Neural cell (in vitro differentiated cells): Measurements from ENCODE around the gene TMEM200C. TPM values are rescaled to one million over a fixed set of nuclear protein-coding genes. Genes with fewer than 3 reads are reported as not detected.

Experiments
- H2AFZ ChIP-seq: fragments of 200-600, 300-800 bp; sonication (generic), shearing (Covaris generic); 2 replicates; pipeline ENCODE4 v1.6.0; 2014; ENCODE audit warnings: low read depth, mild to moderate bottlenecking, antibody characterized with exemption, low read length, moderate library complexity
- H3F3A ChIP-seq: fragments of 200-600 bp; shearing (Covaris generic); 2 replicates; pipeline ENCODE4 v1.6.1; 2016; ENCODE audit warnings: mild to moderate bottlenecking, moderate library complexity, mixed read lengths, antibody characterized with exemption, low read length; ENCODE audit not compliant: insufficient read depth, poor library complexity, severe bottlenecking
- H3K27ac ChIP-seq: fragments of 200-600, 300-800 bp; sonication (generic), shearing (Covaris generic); 2 replicates; pipeline ENCODE4 v1.5.1; 2014; ENCODE audit warnings: mild to moderate bottlenecking, low read length, moderate library complexity
- H3K27me3 ChIP-seq: fragments of 300-800, 200-600 bp; sonication (generic), shearing (Covaris generic); 2 replicates; pipeline ENCODE4 v1.6.0; 2014; ENCODE audit warnings: mild to moderate bottlenecking, low read depth, low read length, moderate library complexity; ENCODE audit not compliant: insufficient read depth
- H3K36me3 ChIP-seq: fragments of 300-800, 200-600 bp; sonication (generic), shearing (Covaris generic); 2 replicates; pipeline ENCODE4 v1.5.1; 2014; ENCODE audit warnings: mild to moderate bottlenecking, antibody characterized with exemption, low read length, moderate library complexity; ENCODE audit not compliant: insufficient read depth
- H3K4me2 ChIP-seq: fragments of 300-800, 200-600 bp; sonication (generic), shearing (Covaris generic); 2 replicates; pipeline ENCODE4 v1.6.0; 2014; ENCODE audit warnings: mild to moderate bottlenecking, low read length
- H3K4me3 ChIP-seq: fragments of 300-800, 200-600 bp; sonication (generic), shearing (Covaris generic); 2 replicates; pipeline ENCODE4 v1.5.1; 2014; ENCODE audit warnings: mild to moderate bottlenecking, low read length, moderate library complexity
- H3K79me2 ChIP-seq: fragments of 200-600 bp; shearing (Covaris generic); replicated peaks from 2 replicates; pipeline ENCODE4 v1.6.0; 2014; ENCODE audit warnings: mild to moderate bottlenecking, low read length, moderate library complexity; ENCODE audit not compliant: insufficient read depth
- H3K9ac ChIP-seq: fragments of 300-800, 200-600 bp; sonication (generic), shearing (Covaris generic); 2 replicates; pipeline ENCODE4 v1.6.1; 2016; ENCODE audit warnings: mild to moderate bottlenecking, low read length, mixed read lengths
- H3K9me2 ChIP-seq: fragments of 200-600 bp; shearing (Covaris generic); 2 replicates; pipeline ENCODE4 v1.6.1; 2016; ENCODE audit warnings: mild to moderate bottlenecking, low read length, mixed read lengths; ENCODE audit not compliant: insufficient read depth
- H3K9me3 ChIP-seq: fragments of 200-600, 300-800 bp; sonication (generic), shearing (Covaris generic); 2 replicates; pipeline ENCODE4 v1.6.1; 2016; ENCODE audit warnings: mild to moderate bottlenecking, mixed run types, low read length, moderate library complexity, mixed read lengths
- H4K20me1 ChIP-seq: fragments of 200-600 bp; shearing (Covaris generic); 2 replicates; pipeline ENCODE4 v1.6.1; 2016; ENCODE audit warnings: mild to moderate bottlenecking, mixed run types; ENCODE audit not compliant: insufficient read depth
- CTCF ChIP-seq: fragments of 450-650 bp; IDR thresholded peaks from 2 replicates; pipeline ENCODE4 v1.5.1; 2014; ENCODE audit warnings: antibody characterized with exemption, mild to moderate bottlenecking, moderate library complexity; ENCODE audit not compliant: poor library complexity, severe bottlenecking
- EP300 ChIP-seq: fragments of 450-650 bp; conservative IDR thresholded peaks from 2 replicates; pipeline ENCODE4 v1.6.1; 2014; ENCODE audit warnings: antibody characterized with exemption, mild to moderate bottlenecking, moderate library complexity; ENCODE audit not compliant: poor library complexity, severe bottlenecking
- EZH2 ChIP-seq: fragments of 200-600, 300-800 bp; shearing (Covaris generic), sonication (generic); IDR thresholded peaks from 2 replicates; pipeline ENCODE4 v1.6.1; 2014; ENCODE audit warnings: antibody characterized with exemption, low read length, borderline replicate concordance, mild to moderate bottlenecking; ENCODE audit not compliant: insufficient read depth, poor library complexity, severe bottlenecking
- MXI1 ChIP-seq: fragments of 450-650 bp; conservative IDR thresholded peaks from 2 replicates; pipeline ENCODE4 v1.6.1; 2014; ENCODE audit warnings: antibody characterized with exemption, mild to moderate bottlenecking; ENCODE audit not compliant: poor library complexity, severe bottlenecking
- POLR2AphosphoS5 ChIP-seq: IDR thresholded peaks from 2 replicates; pipeline ENCODE4 v1.6.1; 2012
- RAD21 ChIP-seq: fragments of 450-650 bp; conservative IDR thresholded peaks from 2 replicates; pipeline ENCODE4 v1.6.1; 2014; ENCODE audit warnings: antibody characterized with exemption, mild to moderate bottlenecking, moderate library complexity
- REST ChIP-seq: IDR thresholded peaks from 2 replicates; pipeline ENCODE4 v1.6.1; 2012; ENCODE audit warnings: borderline replicate concordance
- SMC3 ChIP-seq: fragments of 450-650 bp; conservative IDR thresholded peaks from 2 replicates; pipeline ENCODE4 v1.6.1; 2014; ENCODE audit warnings: antibody characterized with exemption, mild to moderate bottlenecking, moderate library complexity; ENCODE audit not compliant: poor library complexity
- TAF1 ChIP-seq: IDR thresholded peaks from 2 replicates; pipeline ENCODE4 v1.6.1; 2012; ENCODE audit warnings: low read depth
- polyA plus RNA-seq: library from polyadenylated mRNA; depleted of rRNA; stranded (reverse); fragments of >200 nt; gene quantifications from 2 replicates; pipeline ENCODE4 v1.2.3, GENCODE V29; 2014

Gene TMEM200C
- polyA plus RNA-seq, 1 donor from 2014 or later, result 8.2 TPM

- TF ChIP-seq RAD21 (no peak), REST (no peak), POLR2AphosphoS5 (no peak), CTCF (no peak), SMC3 (no peak), EZH2 (no peak), TAF1 (no peak), EP300 (no peak), MXI1 (no peak)
- no peaks in the 10 kb centered on the region for H3F3A ChIP-seq
Measured at GRCh38 chr18:5885361-5885760, 10.0 kb downstream of the TMEM200C start.

DNA sequence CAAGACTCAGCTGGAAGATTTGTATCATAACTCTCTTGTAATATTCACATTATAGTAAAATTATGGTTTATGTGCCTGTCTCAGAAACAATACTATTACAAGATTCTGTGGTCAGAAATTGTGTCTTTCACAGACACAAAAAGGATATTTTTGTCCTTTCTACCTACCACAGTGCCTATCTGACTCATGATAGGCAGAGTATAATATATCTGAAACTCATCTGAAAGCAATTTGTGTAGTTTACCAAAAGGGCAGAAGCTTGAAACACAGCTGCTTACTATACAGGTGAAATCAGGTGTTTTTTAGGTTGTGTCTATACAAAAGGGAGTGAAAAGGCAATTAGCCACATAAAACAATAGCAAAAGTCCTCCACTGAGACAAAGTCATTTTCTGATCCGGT lies 10.9 kb downstream of the TMEM200C start:
- H3K9me2 ChIP-seq, result no peaks in the 10 kb centered on the region
- H3K79me2 ChIP-seq, result no peaks in the 10 kb centered on the region
- no peak overlapping the region for H3K27ac ChIP-seq
- peaks cover 5% of the 10 kb centered on the region for H3K36me3 ChIP-seq
- no peaks in the 10 kb centered on the region for H3K9me3 ChIP-seq
- H3K27me3 ChIP-seq, result no peaks in the 10 kb centered on the region
- H3K9ac ChIP-seq, result no peak overlapping the region
- no peak overlapping the region for H3K4me3 ChIP-seq
- H3K4me2 ChIP-seq, result no peak overlapping the region
- no peak overlapping the region for H2AFZ ChIP-seq
- no peaks in the 10 kb centered on the region for H4K20me1 ChIP-seq
- TF ChIP-seq CTCF (no peak), TAF1 (no peak), POLR2AphosphoS5 (no peak), REST (no peak), SMC3 (no peak), MXI1 (no peak), RAD21 (no peak), EZH2 (no peak), EP300 (no peak)
- H3F3A ChIP-seq, result no peaks in the 10 kb centered on the region

More at GRCh38 chr18:5885361-5885760, 10.0 kb downstream of the TMEM200C start:
- no peaks in the 10 kb centered on the region for H3K9me3 ChIP-seq
- no peaks in the 10 kb centered on the region for H3K27me3 ChIP-seq
- no peaks in the 10 kb centered on the region for H3K79me2 ChIP-seq
- H2AFZ ChIP-seq, result no peak overlapping the region
- H3K27ac ChIP-seq, result no peak overlapping the region
- H3K9me2 ChIP-seq, result no peaks in the 10 kb centered on the region
- peaks cover 5% of the 10 kb centered on the region for H3K36me3 ChIP-seq
- H3K9ac ChIP-seq, result no peak overlapping the region
- H4K20me1 ChIP-seq, result no peaks in the 10 kb centered on the region
- H3K4me3 ChIP-seq, result no peak overlapping the region
- no peak overlapping the region for H3K4me2 ChIP-seq
